Neuron (in vitro differentiated cells): ENCODE measurements around the gene CCL24.
"Not testable (repeated sequence)": the region's sequence is repeated elsewhere in the genome, so short reads cannot be mapped to it uniquely, and the experiment has no call there.

Experiments
- H2AFZ ChIP-seq: one replicate; pipeline ENCODE4 v1.6.1; 2013; ENCODE audit warnings: low read depth, mild to moderate bottlenecking, inconsistent platforms, low read length, moderate library complexity
- H3K27me3 ChIP-seq: one replicate; pipeline ENCODE4 v1.6.1; 2013; ENCODE audit warnings: low read length; ENCODE audit not compliant: insufficient read depth
- H3K36me3 ChIP-seq: one replicate; pipeline ENCODE4 v1.6.1; 2013; ENCODE audit warnings: low read length; ENCODE audit not compliant: insufficient read depth
- H3K4me1 ChIP-seq: one replicate; pipeline ENCODE4 v1.6.1; 2013; ENCODE audit warnings: low read length; ENCODE audit not compliant: insufficient read depth
- H3K4me3 ChIP-seq: 2 replicates; pipeline ENCODE4 v1.5.1; 2013; ENCODE audit warnings: mild to moderate bottlenecking, low read length, moderate library complexity
- H3K9me3 ChIP-seq: one replicate; pipeline ENCODE4 v1.6.1; 2013; ENCODE audit warnings: low read length

CCL24 gene

DNA sequence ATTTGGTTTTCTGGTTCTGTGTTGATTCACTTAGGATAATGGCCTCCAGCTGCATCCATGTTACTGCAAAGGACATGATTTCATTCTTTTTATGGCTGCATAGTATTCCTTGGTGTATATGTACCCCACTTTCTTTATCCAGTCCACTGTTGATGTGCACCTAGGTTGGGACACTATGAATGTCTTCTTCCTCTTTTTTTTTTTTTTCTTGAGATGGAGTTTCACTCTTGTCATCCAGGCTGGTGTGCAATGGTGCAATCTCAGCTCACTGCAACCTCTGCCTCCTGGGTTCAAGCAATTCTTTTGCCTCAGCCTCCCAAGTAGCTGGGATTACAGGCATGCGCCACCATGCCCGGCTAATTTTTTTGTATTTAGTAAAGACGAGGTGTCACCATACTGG is 51.8 kb downstream of the CCL24 start:
- not testable (repeated sequence) for H3K4me1 ChIP-seq, H2AFZ ChIP-seq, H3K36me3 ChIP-seq, H3K4me3 ChIP-seq, H3K27me3 ChIP-seq, H3K9me3 ChIP-seq
